ENCODE results near the gene OSBP.

- TF ChIP-seq CTCF (IDR thresholded peaks at IDR 0.05) (no peak), POLR2AphosphoS5 (IDR thresholded peaks at IDR 0.05) (no peak), EP300 (IDR thresholded peaks at IDR 0.05) (no peak), POLR2A (IDR thresholded peaks at IDR 0.05) (no peak)
These were observed 64.5 kb downstream of the OSBP start for GRCh38 chr11:59550842-59551658.

Measured in upper lobe of left lung (tissue), 4 donors.